Prostate gland (tissue), 2 donors: ENCODE measurements around the gene GNS. TPM values are rescaled to one million over a fixed set of nuclear protein-coding genes. Genes with fewer than 3 reads are reported as not detected.

Source experiments
- DNase-seq: peaks from one replicate; pipeline ENCODE4 v3.0.0-alpha.2; 2019; ENCODE audit warnings: low spot score
- H3K27ac ChIP-seq, 2 donors: fragments of 200-600 bp; sonication (generic); 2 replicates each; pipeline ENCODE4 v1.5.1; 2017 to 2019
- H3K27me3 ChIP-seq: fragments of 200-600 bp; sonication (generic); replicated peaks from 2 replicates; pipeline ENCODE4 v1.5.1; 2019; ENCODE audit not compliant: insufficient read depth
- H3K36me3 ChIP-seq, 2 donors: fragments of 200-600 bp; sonication (generic); 1 replicate in 1 of 2; 2 replicates in 1 of 2; pipeline versions ENCODE4 v1.5.1 to v1.8.1; 2017 to 2019
- H3K4me1 ChIP-seq: fragments of 200-600 bp; sonication (generic); replicated peaks from 2 replicates; pipeline ENCODE4 v1.5.1; 2019
- H3K4me3 ChIP-seq, 2 donors: fragments of 200-600 bp; sonication (generic); 2 replicates each; pipeline ENCODE4 v1.5.1; 2017 to 2019
- H3K9me3 ChIP-seq: fragments of 200-600 bp; sonication (generic); 2 replicates; pipeline ENCODE4 v1.5.1; 2017
- POLR2A ChIP-seq: fragments of 450-650 bp; IDR thresholded peaks from one replicate; pipeline ENCODE4 v1.6.1; 2016; ENCODE audit warnings: antibody characterized with exemption, mild to moderate bottlenecking
- POLR2AphosphoS5 ChIP-seq: sonication (generic); formaldehyde crosslinking; IDR thresholded peaks from one replicate; pipeline ENCODE4 v1.6.1; 2017; ENCODE audit warnings: antibody characterized with exemption
- WGBS: methylation state at CpG from one replicate; pipeline ENCODE4 v1.1.5; 2018; 5-methylcytosine and 5-hydroxymethylcytosine counted together
- intact Hi-C: fragments of 100-400 bp; cut with DNase I; formaldehyde crosslinking; loops from one replicate; pipeline ENCODE4 v1.14.2; 2022
- total RNA-seq, 2 donors: library from RNA; depleted of rRNA; stranded (reverse); fragments of >200 nt; gene quantifications; one replicate each; pipeline ENCODE4 v1.1.0, GENCODE V29; 2016
- TF ChIP-seq, protein P1 (sequence below), 4 experiments: fragments of 200-600 bp in 2 of 4; fragments of 450-650 bp in 2 of 4; sonication (generic) in 2 of 4; IDR thresholded peaks; 1 replicate in 3 of 4; 2 replicates in 1 of 4; pipeline ENCODE4 v1.5.1; 2016 to 2019; ENCODE audit warnings: antibody characterized with exemption in 4 of 4, mild to moderate bottlenecking in 2 of 4, moderate library complexity in 2 of 4

The GNS gene
- total RNA-seq, 2 donors from 2014 or later, result 77.7 to 98.7 TPM

DNA sequence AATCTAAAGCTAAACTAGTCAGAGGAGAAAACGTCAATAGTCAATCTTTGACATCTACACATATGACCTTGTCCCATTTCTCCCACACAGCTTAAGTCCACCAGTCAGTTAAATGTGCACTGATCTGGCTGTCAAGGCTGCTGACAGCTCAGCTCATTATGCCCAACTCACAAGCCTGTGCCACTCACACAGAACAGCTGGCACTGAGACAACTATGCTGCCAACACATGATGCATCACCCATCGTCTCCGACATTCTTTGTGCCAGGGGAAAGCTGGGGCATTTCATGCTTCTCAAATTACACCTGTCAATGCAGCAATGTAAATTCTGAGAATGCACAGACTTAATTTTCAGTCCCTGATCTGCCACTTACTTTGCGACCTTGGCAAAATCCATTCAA is 25.3 kb downstream of the GNS start:
- peaks cover 0 to 5% of the 10 kb centered on the region in 2 donors for H3K36me3 ChIP-seq
- no peak overlapping the region for H3K27ac ChIP-seq
- 56% methylated on average over 4 of the region's 4 CpGs for WGBS
- intact Hi-C loops, result no loop called here
- H3K9me3 ChIP-seq, result no peaks in the 10 kb centered on the region
- DNase-seq, result no peak
- TF ChIP-seq POLR2AphosphoS5, result no peak
- TF ChIP-seq, protein P1, sequence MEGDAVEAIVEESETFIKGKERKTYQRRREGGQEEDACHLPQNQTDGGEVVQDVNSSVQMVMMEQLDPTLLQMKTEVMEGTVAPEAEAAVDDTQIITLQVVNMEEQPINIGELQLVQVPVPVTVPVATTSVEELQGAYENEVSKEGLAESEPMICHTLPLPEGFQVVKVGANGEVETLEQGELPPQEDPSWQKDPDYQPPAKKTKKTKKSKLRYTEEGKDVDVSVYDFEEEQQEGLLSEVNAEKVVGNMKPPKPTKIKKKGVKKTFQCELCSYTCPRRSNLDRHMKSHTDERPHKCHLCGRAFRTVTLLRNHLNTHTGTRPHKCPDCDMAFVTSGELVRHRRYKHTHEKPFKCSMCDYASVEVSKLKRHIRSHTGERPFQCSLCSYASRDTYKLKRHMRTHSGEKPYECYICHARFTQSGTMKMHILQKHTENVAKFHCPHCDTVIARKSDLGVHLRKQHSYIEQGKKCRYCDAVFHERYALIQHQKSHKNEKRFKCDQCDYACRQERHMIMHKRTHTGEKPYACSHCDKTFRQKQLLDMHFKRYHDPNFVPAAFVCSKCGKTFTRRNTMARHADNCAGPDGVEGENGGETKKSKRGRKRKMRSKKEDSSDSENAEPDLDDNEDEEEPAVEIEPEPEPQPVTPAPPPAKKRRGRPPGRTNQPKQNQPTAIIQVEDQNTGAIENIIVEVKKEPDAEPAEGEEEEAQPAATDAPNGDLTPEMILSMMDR (IDR thresholded peaks at IDR 0.05), result no peak
- TF ChIP-seq POLR2A, result no peak
- no peaks in the 10 kb centered on the region for H3K27me3 ChIP-seq
- H3K4me1 ChIP-seq, result no peaks in the 10 kb centered on the region
- no peak overlapping the region for H3K4me3 ChIP-seq

DNA sequence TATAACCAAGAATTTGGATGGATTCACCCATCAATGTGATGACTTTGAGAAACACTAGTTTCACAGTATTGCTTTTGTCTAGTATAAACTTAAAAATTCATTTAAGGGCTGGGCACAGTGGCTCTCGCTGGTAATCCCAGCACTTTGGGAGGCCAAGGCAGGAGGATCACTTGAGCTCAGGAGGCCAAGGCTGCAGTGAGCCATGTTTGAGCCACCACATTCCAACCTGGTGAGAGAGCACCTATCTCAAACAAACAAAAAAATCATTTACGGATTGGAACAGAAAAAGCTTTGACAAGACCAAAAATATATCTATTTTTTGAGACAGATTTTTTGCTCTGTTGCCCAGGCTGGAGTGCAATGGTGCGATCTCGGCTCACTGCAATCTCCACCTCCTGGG is 27.5 kb downstream of the GNS start:
- Histone ChIP-seq H3K27me3 (no peaks in the 10 kb centered on the region), H3K27ac (no peak overlapping the region), H3K9me3 (no peaks in the 10 kb centered on the region), H3K4me3 (no peak overlapping the region), H3K36me3 (peaks cover 0 to 2% of the 10 kb centered on the region in 2 donors), H3K4me1 (no peaks in the 10 kb centered on the region)
- intact Hi-C loops, result no loop called here
- DNase-seq, result no peak
- 98% methylated on average over 4 of the region's 4 CpGs for WGBS
- TF ChIP-seq POLR2A (no peak), POLR2AphosphoS5 (no peak)
- TF ChIP-seq, protein P1 (IDR thresholded peaks at IDR 0.05), result no peak

DNA sequence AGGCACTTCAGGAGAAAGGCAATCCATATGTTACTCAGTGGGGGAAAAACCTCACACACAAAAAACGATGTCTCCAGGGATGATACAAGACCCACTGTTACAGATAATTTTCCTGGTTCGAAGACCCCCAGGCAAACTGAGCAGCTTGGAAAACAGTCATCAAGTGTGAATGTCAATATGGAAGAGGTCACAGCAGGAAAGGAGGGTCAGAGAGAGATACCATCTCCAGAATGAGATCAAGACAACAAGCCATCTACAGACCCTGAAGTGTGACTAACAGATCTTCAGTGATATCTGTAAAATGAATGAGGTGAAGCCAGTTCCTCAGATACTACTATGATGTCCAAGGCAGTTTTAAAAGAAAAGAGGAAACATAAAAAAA is 28.6 kb downstream of the GNS start:
- Histone ChIP-seq H3K36me3 (no peaks in the 10 kb centered on the region), H3K27me3 (no peaks in the 10 kb centered on the region), H3K27ac (no peak overlapping the region), H3K9me3 (no peaks in the 10 kb centered on the region), H3K4me1 (no peaks in the 10 kb centered on the region), H3K4me3 (no peak overlapping the region)
- intact Hi-C loops, result no loop called here
- 61% methylated on average over 2 of the region's 2 CpGs for WGBS
- TF ChIP-seq POLR2A (no peak), POLR2AphosphoS5 (no peak)
- TF ChIP-seq, protein P1 (IDR thresholded peaks at IDR 0.05), result no peak
- no peak for DNase-seq

DNA sequence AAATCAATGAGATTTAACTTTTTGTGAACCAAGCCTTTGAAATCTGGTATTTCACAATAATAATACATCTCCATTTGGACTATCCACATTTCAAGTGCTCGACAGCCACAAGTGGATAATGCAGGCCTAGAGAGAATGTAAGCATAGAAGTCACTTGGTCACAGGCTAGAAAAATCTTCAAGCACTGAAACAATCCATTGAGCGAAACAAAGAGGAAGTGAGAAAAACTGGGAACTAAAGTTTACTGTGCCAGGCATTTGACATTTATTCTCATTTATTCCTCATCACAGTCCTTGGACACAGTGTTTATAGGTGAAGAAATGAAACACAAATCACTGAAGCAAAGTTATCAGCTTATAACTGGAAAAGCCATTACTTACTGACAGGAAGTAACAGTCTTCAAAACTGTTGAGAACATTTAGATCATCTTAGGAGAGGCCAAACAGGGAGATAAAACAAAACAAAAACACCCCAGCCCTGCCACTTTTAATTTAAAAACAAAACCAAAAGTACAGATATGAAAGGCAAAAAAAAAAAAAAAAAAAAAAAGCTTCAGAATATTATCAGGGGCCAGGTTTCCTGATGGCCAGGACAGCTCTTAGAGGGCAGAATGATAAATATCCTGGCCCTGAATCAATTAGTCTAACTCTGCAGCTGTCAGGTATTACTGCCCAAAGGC is 29.2 kb downstream of the GNS start:
- Histone ChIP-seq H3K36me3 (no peaks in the 10 kb centered on the region), H3K27ac (no peak overlapping the region), H3K4me3 (no peak overlapping the region), H3K9me3 (no peaks in the 10 kb centered on the region), H3K4me1 (no peaks in the 10 kb centered on the region), H3K27me3 (no peaks in the 10 kb centered on the region)
- 50% methylated on average over 2 of the region's 2 CpGs for WGBS
- intact Hi-C loops, result no loop called here
- TF ChIP-seq POLR2A, result no peak
- TF ChIP-seq, protein P1 (IDR thresholded peaks at IDR 0.05), result no peak
- no peak for TF ChIP-seq POLR2AphosphoS5
- no peak for DNase-seq

DNA sequence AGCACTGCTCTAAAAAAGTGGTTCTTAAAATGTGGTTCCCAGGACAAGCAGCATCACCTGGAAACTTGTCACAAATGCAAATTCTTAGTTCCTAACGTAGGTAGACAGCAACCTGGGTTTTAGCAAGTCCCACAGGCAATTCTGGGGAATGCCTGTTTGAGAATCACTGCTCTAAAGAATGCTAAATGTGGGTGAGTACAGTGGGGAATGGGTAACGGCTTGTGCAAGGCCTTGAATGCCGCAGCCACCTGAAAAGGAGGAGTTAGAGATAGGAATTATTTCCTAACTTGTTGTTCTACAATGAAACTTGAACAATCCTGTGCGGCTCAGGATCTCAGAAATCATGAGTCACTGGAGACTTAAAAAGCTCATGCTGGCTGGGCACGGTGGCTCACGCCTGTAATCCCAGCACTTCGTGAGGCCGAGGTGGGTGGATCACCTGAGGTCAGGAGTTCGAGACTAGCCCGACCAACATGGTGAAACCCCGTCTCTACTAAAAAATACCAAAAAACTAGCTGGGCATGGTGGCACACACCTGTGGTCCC is 34.9 kb downstream of the GNS start:
- no peak for TF ChIP-seq POLR2AphosphoS5
- TF ChIP-seq, protein P1 (IDR thresholded peaks at IDR 0.05), result no peak
- TF ChIP-seq POLR2A, result no peak
- 93% methylated on average over 11 of the region's 11 CpGs for WGBS
- Histone ChIP-seq H3K4me1 (no peaks in the 10 kb centered on the region), H3K27me3 (no peaks in the 10 kb centered on the region), H3K4me3 (no peak overlapping the region), H3K36me3 (peaks cover 0 to 9% of the 10 kb centered on the region in 2 donors), H3K9me3 (no peaks in the 10 kb centered on the region), H3K27ac (no peak overlapping the region)
- intact Hi-C loops, result no loop called here
- DNase-seq, result no peak
